CD4-positive, alpha-beta memory T cell (primary cell): ENCODE results near the gene MMP14. TPM values are rescaled to one million over a fixed set of nuclear protein-coding genes. Genes with fewer than 3 reads are reported as not detected.
A peak's percentile ranks its signal among the peaks of the same experiment; 100 is the strongest.

Experiments
- CTCF ChIA-PET: fragments of 350-600 bp; sonication (Branson Sonifier 250); formaldehyde crosslinking; loops from one replicate; lab custom pipeline; 2021; ENCODE audit warnings: inconsistent platforms; ENCODE audit not compliant: partially characterized antibody; lab: Charles Lee
- POLR2A ChIA-PET: fragments of 350-600 bp; sonication (Branson Sonifier 250); formaldehyde crosslinking; loops from one replicate; lab custom pipeline; 2021; ENCODE audit not compliant: partially characterized antibody; lab: Charles Lee
- DNase-seq, 5 donors: peaks; one replicate each; pipeline versions ENCODE4 v3.0.0 to v3.0.0-alpha.2; 2020 to 2022; ENCODE audit warnings: mixed read lengths in 1 of 5
- H3K27ac ChIP-seq: one replicate; pipeline ENCODE4 v1.7.0; 2013; ENCODE audit warnings: low read depth, low read length
- H3K27me3 ChIP-seq: 2 replicates; pipeline ENCODE4 v1.7.0; 2013; ENCODE audit warnings: mild to moderate bottlenecking, low read length, moderate library complexity; ENCODE audit not compliant: insufficient read depth
- H3K36me3 ChIP-seq: 2 replicates; pipeline ENCODE4 v1.7.0; 2013; ENCODE audit warnings: mild to moderate bottlenecking, low read length, moderate library complexity; ENCODE audit not compliant: insufficient read depth
- H3K4me1 ChIP-seq: 2 replicates; pipeline ENCODE4 v1.7.0; 2013; ENCODE audit warnings: mild to moderate bottlenecking, low read length, moderate library complexity; ENCODE audit not compliant: insufficient read depth
- H3K4me3 ChIP-seq, 2 donors: one replicate each; pipeline ENCODE4 v1.7.0; 2013; ENCODE audit warnings: low read length in 2 of 2, mild to moderate bottlenecking in 1 of 2
- H3K9me3 ChIP-seq, 2 donors: one replicate each; pipeline ENCODE4 v1.7.0; 2013; ENCODE audit warnings: low read length in 2 of 2, control low read depth in 1 of 2; ENCODE audit not compliant: control insufficient read depth in 1 of 2
- H3K27ac Mint-ChIP-seq, 7 donors: one replicate each; pipeline ENCODE4 v1.8.0; 2020 to 2021; ENCODE audit warnings: mixed read lengths in 7 of 7, mild to moderate bottlenecking in 6 of 7, inconsistent platforms in 3 of 7, moderate library complexity in 3 of 7
- H3K27me3 Mint-ChIP-seq, 2 donors: one replicate each; pipeline ENCODE4 v1.8.0; 2020 to 2021; ENCODE audit warnings: mixed read lengths in 2 of 2
- H3K36me3 Mint-ChIP-seq, 2 donors: one replicate each; pipeline ENCODE4 v1.8.0; 2020 to 2021; ENCODE audit warnings: mixed read lengths in 2 of 2, inconsistent platforms in 1 of 2, mild to moderate bottlenecking in 1 of 2
- H3K4me1 Mint-ChIP-seq, 4 donors: one replicate each; pipeline ENCODE4 v1.8.0; 2020 to 2021; ENCODE audit warnings: mixed read lengths in 4 of 4, mild to moderate bottlenecking in 1 of 4
- H3K4me3 Mint-ChIP-seq, 8 donors: one replicate each; pipeline ENCODE4 v1.8.0; 2020 to 2021; ENCODE audit warnings: mixed read lengths in 8 of 8, mild to moderate bottlenecking in 7 of 8, moderate library complexity in 6 of 8, inconsistent platforms in 3 of 8
- H3K9me3 Mint-ChIP-seq, 8 donors: one replicate each; pipeline ENCODE4 v1.8.0; 2020 to 2021; ENCODE audit warnings: mixed read lengths in 8 of 8, mild to moderate bottlenecking in 5 of 8, inconsistent platforms in 3 of 8, moderate library complexity in 1 of 8
- intact Hi-C: fragments of 100-400 bp; cut with micrococcal nuclease; formaldehyde crosslinking; loops from one replicate; pipeline ENCODE4 v1.15.1; 2023
- polyA plus RNA-seq, 2 donors: library from polyadenylated mRNA; unstranded; fragments of 300-500 nt; fragmentation: Illumina TruSeq; gene quantifications; one replicate each; pipeline ENCODE4 v1.2.3, GENCODE V29; 2021
- total RNA-seq, 2 experiments: library from RNA; stranded (reverse); gene quantifications; one replicate each; pipeline ENCODE4 v1.2.3, GENCODE V29; 2021

The MMP14 gene
- total and polyA plus RNA-seq, 4 experiments from 2014 or later = 3.0 to 3.8 TPM; not detected in 2

- intact Hi-C loops = no loop called here
- Mint-ChIP-seq H3K27me3 (peaks cover 36% of the 10 kb centered on the region in 2 donors), H3K27ac (no peak overlapping the region), H3K4me1 (no peaks in the 10 kb centered on the region), H3K9me3 (peaks cover 0 to 3% (median 0%) of the 10 kb centered on the region in 8 donors), H3K36me3 (no peaks in the 10 kb centered on the region), H3K4me3 (no peak overlapping the region)
- no peak overlapping the region for H3K4me3 ChIP-seq
- ChIA-PET POLR2A (no interaction called here), CTCF (no interaction called here)
- no peaks in the 10 kb centered on the region for H3K27me3 ChIP-seq
- H3K36me3 ChIP-seq = no peaks in the 10 kb centered on the region
- no peaks in the 10 kb centered on the region for H3K4me1 ChIP-seq
- DNase-seq = no peak
- no peak overlapping the region for H3K27ac ChIP-seq
- H3K9me3 ChIP-seq = no peaks in the 10 kb centered on the region
Measured at GRCh38 chr14:22796087-22796707, 40.2 kb upstream of the MMP14 start.

- H3K36me3 Mint-ChIP-seq = no peaks in the 10 kb centered on the region
- intact Hi-C loops = no loop called here
- no peaks in the 10 kb centered on the region for H3K4me1 ChIP-seq
- POLR2A ChIA-PET = no interaction called here
- no peak for DNase-seq
- no peaks in the 10 kb centered on the region for H3K4me1 Mint-ChIP-seq
- peaks cover 39 to 40% of the 10 kb centered on the region in 2 donors for H3K27me3 Mint-ChIP-seq
- no peak overlapping the region for H3K27ac Mint-ChIP-seq
- no peaks in the 10 kb centered on the region for H3K27me3 ChIP-seq
- no peaks in the 10 kb centered on the region for H3K9me3 ChIP-seq
- H3K36me3 ChIP-seq = no peaks in the 10 kb centered on the region
- no peak overlapping the region for H3K27ac ChIP-seq
- H3K9me3 Mint-ChIP-seq = peaks cover 0 to 3% (median 0%) of the 10 kb centered on the region in 8 donors
- no peak overlapping the region for H3K4me3 Mint-ChIP-seq
- H3K4me3 ChIP-seq = no peak overlapping the region
- CTCF ChIA-PET = no interaction called here
Measured at GRCh38 chr14:22797017-22797917, 39.1 kb upstream of the MMP14 start.

- Mint-ChIP-seq H3K4me3 (no peak overlapping the region), H3K27me3 (peaks cover 43 to 45% of the 10 kb centered on the region in 2 donors), H3K36me3 (no peaks in the 10 kb centered on the region), H3K9me3 (peaks cover 0 to 3% (median 0%) of the 10 kb centered on the region in 8 donors), H3K4me1 (no peaks in the 10 kb centered on the region), H3K27ac (peak overlapping the region in 1 of 7 donors; percentile 26)
- POLR2A ChIA-PET = no interaction called here
- no peaks in the 10 kb centered on the region for H3K27me3 ChIP-seq
- no peaks in the 10 kb centered on the region for H3K9me3 ChIP-seq
- DNase-seq = no peak
- no peak overlapping the region for H3K4me3 ChIP-seq
- intact Hi-C loops = no loop called here
- CTCF ChIA-PET = no interaction called here
- no peaks in the 10 kb centered on the region for H3K36me3 ChIP-seq
- H3K27ac ChIP-seq = no peak overlapping the region
- H3K4me1 ChIP-seq = no peaks in the 10 kb centered on the region
Measured at GRCh38 chr14:22798528-22798927, 37.9 kb upstream of the MMP14 start.

GRCh38 chr14:22800346-22800745 is 36.0 kb upstream of the MMP14 start:
- H3K4me1 ChIP-seq = no peaks in the 10 kb centered on the region
- CTCF ChIA-PET = interaction anchor here (1.0 kb wide), 1 partner anchor 12 kb away, joined by 3 read pairs; no protein-coding TSS in a partner anchor

GRCh38 chr14:22801716-22802115 is 34.7 kb upstream of the MMP14 start:
- ChIA-PET CTCF (interaction anchor here (0.9 to 1.0 kb wide), 2 partner anchors 11 to 52 kb away, joined by 3 read pairs; no protein-coding TSS in a partner anchor), POLR2A (no interaction called here)
- Histone ChIP-seq H3K4me1 (no peaks in the 10 kb centered on the region), H3K27ac (no peak overlapping the region), H3K4me3 (no peak overlapping the region), H3K36me3 (no peaks in the 10 kb centered on the region), H3K27me3 (no peaks in the 10 kb centered on the region), H3K9me3 (no peaks in the 10 kb centered on the region)
- intact Hi-C loops = no loop called here
- DNase-seq = no peak
- H3K36me3 Mint-ChIP-seq = no peaks in the 10 kb centered on the region
- peaks cover 39% of the 10 kb centered on the region in 2 donors for H3K27me3 Mint-ChIP-seq
- no peaks in the 10 kb centered on the region for H3K9me3 Mint-ChIP-seq
- H3K4me1 Mint-ChIP-seq = no peaks in the 10 kb centered on the region
- no peak overlapping the region for H3K4me3 Mint-ChIP-seq
- no peak overlapping the region for H3K27ac Mint-ChIP-seq

More at GRCh38 chr14:22800346-22800745, 36.0 kb upstream of the MMP14 start:
- Mint-ChIP-seq H3K36me3 (no peaks in the 10 kb centered on the region), H3K4me3 (no peak overlapping the region), H3K9me3 (peaks cover 0 to 3% (median 0%) of the 10 kb centered on the region in 8 donors), H3K27ac (no peak overlapping the region), H3K27me3 (peaks cover 42 to 44% of the 10 kb centered on the region in 2 donors), H3K4me1 (no peaks in the 10 kb centered on the region)
- Histone ChIP-seq H3K9me3 (no peaks in the 10 kb centered on the region), H3K27ac (no peak overlapping the region), H3K36me3 (no peaks in the 10 kb centered on the region), H3K4me3 (no peak overlapping the region), H3K27me3 (no peaks in the 10 kb centered on the region)
- POLR2A ChIA-PET = no interaction called here
- DNase-seq = no peak
- intact Hi-C loops = no loop called here

- no peak overlapping the region for H3K4me3 ChIP-seq
- no peaks in the 10 kb centered on the region for H3K9me3 ChIP-seq
Measured at GRCh38 chr14:22802860-22803686, 33.3 kb upstream of the MMP14 start.

GRCh38 chr14:22803687-22803974 is 32.8 kb upstream of the MMP14 start:
- ChIA-PET CTCF (no interaction called here), POLR2A (no interaction called here)
- Mint-ChIP-seq H3K4me3 (no peak overlapping the region), H3K9me3 (no peaks in the 10 kb centered on the region), H3K27me3 (peaks cover 29 to 32% of the 10 kb centered on the region in 2 donors), H3K4me1 (no peaks in the 10 kb centered on the region), H3K27ac (no peak overlapping the region), H3K36me3 (no peaks in the 10 kb centered on the region)
- H3K4me1 ChIP-seq = no peaks in the 10 kb centered on the region
- H3K4me3 ChIP-seq = no peak overlapping the region
- DNase-seq = no peak
- H3K27ac ChIP-seq = no peak overlapping the region
- H3K36me3 ChIP-seq = no peaks in the 10 kb centered on the region
- intact Hi-C loops = no loop called here
- H3K9me3 ChIP-seq = no peaks in the 10 kb centered on the region
- no peaks in the 10 kb centered on the region for H3K27me3 ChIP-seq

More at GRCh38 chr14:22802860-22803686, 33.3 kb upstream of the MMP14 start:
- no peaks in the 10 kb centered on the region for H3K27me3 ChIP-seq
- Mint-ChIP-seq H3K4me3 (no peak overlapping the region), H3K4me1 (no peaks in the 10 kb centered on the region), H3K36me3 (no peaks in the 10 kb centered on the region), H3K27ac (no peak overlapping the region), H3K27me3 (peaks cover 32 to 33% of the 10 kb centered on the region in 2 donors), H3K9me3 (no peaks in the 10 kb centered on the region)
- POLR2A ChIA-PET = no interaction called here
- intact Hi-C loops = no loop called here
- no peak overlapping the region for H3K27ac ChIP-seq
- H3K36me3 ChIP-seq = no peaks in the 10 kb centered on the region
- DNase-seq = no peak
- CTCF ChIA-PET = no interaction called here
- H3K4me1 ChIP-seq = no peaks in the 10 kb centered on the region
